Measurements from ENCODE around the gene SMCR8.
"Not testable (repeated sequence)": the region's sequence is repeated elsewhere in the genome, so short reads cannot be mapped to it uniquely, and the experiment has no call there.

GRCh38 chr17:18298061-18298460 is 17.0 kb upstream of the SMCR8 start:
- TF ChIP-seq, protein P1, sequence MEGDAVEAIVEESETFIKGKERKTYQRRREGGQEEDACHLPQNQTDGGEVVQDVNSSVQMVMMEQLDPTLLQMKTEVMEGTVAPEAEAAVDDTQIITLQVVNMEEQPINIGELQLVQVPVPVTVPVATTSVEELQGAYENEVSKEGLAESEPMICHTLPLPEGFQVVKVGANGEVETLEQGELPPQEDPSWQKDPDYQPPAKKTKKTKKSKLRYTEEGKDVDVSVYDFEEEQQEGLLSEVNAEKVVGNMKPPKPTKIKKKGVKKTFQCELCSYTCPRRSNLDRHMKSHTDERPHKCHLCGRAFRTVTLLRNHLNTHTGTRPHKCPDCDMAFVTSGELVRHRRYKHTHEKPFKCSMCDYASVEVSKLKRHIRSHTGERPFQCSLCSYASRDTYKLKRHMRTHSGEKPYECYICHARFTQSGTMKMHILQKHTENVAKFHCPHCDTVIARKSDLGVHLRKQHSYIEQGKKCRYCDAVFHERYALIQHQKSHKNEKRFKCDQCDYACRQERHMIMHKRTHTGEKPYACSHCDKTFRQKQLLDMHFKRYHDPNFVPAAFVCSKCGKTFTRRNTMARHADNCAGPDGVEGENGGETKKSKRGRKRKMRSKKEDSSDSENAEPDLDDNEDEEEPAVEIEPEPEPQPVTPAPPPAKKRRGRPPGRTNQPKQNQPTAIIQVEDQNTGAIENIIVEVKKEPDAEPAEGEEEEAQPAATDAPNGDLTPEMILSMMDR (IDR thresholded peaks at IDR 0.05), result not testable (repeated sequence)
- TF ChIP-seq POLR2A (IDR thresholded peaks at IDR 0.05), result not testable (repeated sequence)

Data from body of pancreas (tissue), 4 donors.